ENCODE data around the gene RIPPLY2.
"Not testable (repeated sequence)": the region's sequence is repeated elsewhere in the genome, so short reads cannot be mapped to it uniquely, and the experiment has no call there.

RIPPLY2 gene

GRCh38 chr6:83860359-83860755 is 7.2 kb downstream of the RIPPLY2 start:
- no peak for DNase-seq (ENCODE audit: low read depth in 2 of 2)

- no peak for DNase-seq (ENCODE audit: low read depth in 2 of 2)
Observed at GRCh38 chr6:83860782-83861495, 7.8 kb downstream of the RIPPLY2 start.

- no peak for DNase-seq (ENCODE audit: low read depth in 2 of 2)
Observed at GRCh38 chr6:83862776-83863471, 9.8 kb downstream of the RIPPLY2 start.

GRCh38 chr6:83867043-83867442 is 13.9 kb downstream of the RIPPLY2 start:
- DNase-seq (ENCODE audit: low read depth in 2 of 2) = no peak

- peak in 1 of 2 donors; percentile 0 for DNase-seq (ENCODE audit: low read depth in 2 of 2)
Observed at GRCh38 chr6:83867527-83868161, 14.5 kb downstream of the RIPPLY2 start.

- no peak for DNase-seq (ENCODE audit: low read depth in 2 of 2)
Observed at GRCh38 chr6:83868639-83869038, 15.5 kb downstream of the RIPPLY2 start.

GRCh38 chr6:83870649-83871048 is 17.5 kb downstream of the RIPPLY2 start:
- no peak for DNase-seq (ENCODE audit: low read depth in 2 of 2)

DNA sequence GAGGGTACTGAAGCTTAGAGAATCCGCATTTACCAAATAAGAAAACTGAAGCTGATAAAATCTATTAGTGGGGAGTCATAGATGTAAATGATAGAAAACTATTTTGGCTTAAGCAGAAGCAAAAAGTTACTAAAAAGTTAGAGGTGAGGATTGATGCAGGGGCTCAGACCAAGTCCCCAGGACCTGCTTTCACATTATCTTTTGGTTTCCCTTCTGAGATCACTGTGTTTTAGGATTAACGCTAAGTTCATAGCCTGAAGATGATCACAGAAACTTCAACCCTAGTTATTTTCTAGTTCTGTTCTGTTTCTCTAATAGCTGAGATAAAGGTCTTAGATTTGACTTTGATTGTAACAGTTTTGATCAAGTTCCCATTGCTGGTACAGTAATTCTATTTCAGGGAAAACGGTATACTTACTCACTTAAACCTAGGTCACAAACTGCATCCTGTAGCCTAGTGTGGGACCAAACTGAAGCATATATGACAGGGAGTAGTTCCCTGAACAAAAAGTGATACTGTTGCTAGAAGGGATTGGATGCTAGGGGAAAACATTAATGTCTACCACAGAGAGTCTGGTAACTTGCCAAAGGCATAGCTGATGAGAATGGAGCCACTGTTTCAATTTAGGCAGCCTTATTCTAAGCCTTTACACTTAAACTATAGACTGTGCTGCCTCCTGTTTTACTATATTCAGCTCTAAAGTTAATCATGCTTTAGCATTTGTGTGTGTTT is 19.4 kb downstream of the RIPPLY2 start:
- no peak for DNase-seq (ENCODE audit: low read depth in 2 of 2)

DNA sequence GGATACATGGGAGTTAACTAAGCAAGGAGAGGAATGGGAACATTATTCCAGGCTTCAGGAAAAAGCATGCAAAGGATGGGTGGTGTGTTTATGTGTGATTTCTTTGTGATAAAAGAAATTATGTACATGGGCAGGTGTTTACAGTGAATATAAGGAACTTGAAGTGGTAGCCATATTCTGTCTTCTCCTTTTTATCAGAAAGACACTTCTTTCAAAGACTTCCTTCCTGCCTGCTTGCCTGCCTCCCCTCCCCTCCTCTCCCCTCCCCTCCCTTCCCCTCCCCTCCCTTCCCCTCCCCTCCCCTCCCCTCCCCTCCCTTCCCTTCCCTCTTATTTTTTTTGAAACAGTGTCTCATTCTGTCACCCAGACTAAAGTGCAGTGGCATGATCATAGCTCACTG is 20.7 kb downstream of the RIPPLY2 start:
- no peak for DNase-seq (ENCODE audit: low read depth in 2 of 2)

DNA sequence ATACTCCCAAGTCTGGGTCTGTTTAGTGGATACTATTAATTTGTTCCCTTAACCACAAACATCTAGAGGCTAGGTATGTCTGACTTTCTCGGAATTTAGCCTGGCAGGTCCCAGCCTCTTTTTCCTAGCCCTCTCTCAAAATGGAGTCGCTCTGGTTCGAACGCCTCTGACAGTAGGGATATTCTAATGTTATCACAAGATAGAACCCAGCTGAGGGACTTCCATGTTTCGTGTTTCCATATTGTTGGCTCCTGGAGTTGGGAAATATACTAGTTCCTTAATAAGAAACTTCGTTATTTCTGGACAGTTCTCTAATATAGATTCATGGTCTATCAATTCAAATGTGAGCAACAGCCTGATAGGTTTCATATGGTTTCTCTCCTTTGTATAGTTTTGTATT is 22.7 kb downstream of the RIPPLY2 start:
- no peak for DNase-seq (ENCODE audit: low read depth in 2 of 2)

DNA sequence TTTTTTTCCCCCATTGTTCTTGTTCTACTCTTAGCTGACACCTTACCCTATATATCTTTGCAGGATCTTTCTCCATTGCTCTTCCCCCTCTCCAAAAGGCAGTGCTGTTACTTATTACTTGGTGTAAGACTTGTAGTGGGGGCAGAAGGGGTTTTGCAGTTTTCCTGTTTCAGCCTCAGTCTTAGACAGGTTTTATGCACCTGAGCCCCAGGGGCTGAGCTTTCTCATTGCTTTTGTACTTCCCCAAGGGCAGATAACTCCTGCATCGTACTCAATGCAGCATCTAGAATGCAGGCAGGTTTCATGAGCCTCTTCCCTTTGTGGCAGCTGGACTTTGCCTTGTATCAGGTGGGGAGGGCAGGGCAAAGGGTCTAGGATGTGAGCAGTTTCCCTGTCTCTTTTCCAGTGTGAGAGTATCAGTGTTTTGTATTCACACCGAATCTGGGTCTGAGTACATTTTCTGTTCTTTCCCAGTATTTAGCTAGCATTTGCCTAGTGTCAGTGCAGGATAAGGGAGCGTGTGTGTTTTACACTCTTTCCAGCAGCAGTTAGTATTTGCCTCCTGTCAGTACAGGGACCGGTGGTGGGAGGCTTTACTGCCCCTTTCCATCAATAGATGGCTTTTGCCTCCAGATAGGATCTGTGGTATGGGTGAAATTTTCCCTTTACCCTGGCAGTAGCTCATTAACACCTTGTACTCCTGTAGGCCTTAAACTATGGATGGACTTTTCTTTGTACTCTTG is 25.9 kb downstream of the RIPPLY2 start:
- no peak for DNase-seq (ENCODE audit: low read depth in 2 of 2)

DNA sequence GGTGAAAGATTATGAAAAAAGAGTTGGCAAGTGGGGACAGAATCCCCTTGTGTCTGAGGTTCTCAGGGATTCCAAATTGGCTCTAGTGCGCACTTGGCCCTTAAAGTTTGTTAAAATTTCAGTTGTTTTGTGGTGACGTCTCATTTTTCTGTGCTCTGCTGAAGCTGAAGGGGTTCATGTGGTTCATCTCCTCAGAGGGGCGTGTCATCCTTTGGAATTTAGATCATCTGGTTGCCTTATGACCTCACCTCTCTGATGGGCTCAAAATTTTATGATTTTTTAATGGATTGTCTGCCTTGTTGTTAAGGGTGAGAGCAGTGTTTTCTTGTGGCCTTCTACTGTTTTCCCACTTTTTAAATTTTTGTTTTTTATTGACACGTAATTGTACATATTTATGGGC is 26.6 kb downstream of the RIPPLY2 start:
- no peak for DNase-seq (ENCODE audit: low read depth in 2 of 2)

DNA sequence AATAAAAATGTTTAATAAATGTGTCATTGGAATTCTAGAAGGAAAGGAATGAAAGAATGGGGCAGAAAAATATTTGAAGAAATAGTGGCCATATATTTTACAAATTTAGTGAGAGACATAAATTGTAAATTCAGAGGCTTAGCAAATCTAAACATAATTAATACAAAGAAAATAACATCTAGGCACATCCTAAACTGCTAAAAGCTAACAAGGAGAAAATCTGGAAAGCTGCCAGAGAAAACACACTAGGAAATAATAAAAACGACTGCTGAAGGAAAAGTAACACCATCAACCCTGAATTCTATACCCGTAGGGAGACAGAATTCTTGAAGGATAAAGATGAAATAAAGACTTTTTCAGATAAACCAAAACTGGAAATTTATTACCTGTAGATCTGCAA is 30.1 kb downstream of the RIPPLY2 start:
- DNase-seq (ENCODE audit: low read depth in 2 of 2) = no peak

GRCh38 chr6:83884523-83884922 is 31.4 kb downstream of the RIPPLY2 start:
- DNase-seq (ENCODE audit: low read depth in 2 of 2) = no peak

DNA sequence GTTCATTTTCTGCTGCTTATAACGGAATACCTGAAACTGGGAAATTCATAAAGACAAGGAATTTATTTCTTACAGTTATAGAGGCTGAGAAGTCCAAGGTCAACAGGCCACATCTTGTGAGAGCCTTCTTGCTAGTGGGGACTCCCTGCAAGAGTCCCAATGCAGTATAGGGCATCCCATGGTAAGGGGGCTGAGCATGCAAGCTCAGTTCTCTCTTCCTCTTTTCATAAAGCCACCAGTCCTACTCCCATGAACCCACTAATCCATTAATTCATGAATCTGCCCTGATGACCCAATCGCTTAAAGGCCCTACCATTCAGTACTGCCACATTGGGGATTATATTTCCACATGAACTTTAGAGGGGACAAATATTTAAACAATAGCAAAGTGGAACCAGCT is 32.8 kb downstream of the RIPPLY2 start:
- DNase-seq (ENCODE audit: low read depth in 2 of 2) = no peak

DNA sequence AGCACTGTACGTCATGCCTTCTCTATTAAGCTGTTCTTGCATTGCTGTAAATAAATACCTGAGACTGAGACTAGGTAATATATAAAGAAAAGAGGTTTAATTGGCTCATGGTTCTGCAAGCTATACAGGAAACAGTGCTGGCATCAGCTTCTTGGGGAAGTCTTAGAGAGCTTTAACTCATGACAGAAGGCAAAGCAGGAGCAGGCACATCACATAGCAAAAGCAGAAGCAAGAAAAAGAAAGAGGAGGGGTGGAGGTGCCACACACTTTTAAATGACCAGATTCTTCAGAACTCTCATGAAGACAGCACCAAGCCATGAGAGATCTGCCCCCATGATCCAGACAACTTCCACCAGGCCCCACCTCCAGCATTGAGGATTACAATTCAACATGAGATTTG is 36.5 kb downstream of the RIPPLY2 start:
- DNase-seq (ENCODE audit: low read depth in 2 of 2) = no peak

DNA sequence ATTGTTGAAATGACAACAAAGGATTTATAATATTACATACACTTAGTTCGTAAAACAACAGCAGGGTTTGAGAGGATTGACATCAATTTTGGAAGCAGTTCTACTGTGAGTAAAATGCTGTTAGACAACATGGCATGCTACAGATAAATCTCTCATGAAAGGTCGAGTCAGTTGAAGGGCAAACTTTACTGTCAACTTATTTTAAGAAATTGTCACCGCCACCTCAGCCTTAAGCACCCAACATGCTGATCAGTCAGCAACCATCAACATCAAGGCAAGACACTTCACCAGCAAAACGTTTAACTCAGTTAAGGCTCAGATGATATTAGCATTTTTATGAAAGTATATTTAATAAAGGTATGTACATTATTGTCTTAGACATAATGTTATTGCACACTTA is 37.4 kb downstream of the RIPPLY2 start:
- DNase-seq (ENCODE audit: low read depth in 2 of 2) = no peak

- DNase-seq (ENCODE audit: low read depth in 2 of 2) = no peak
Observed at GRCh38 chr6:83891586-83891985, 38.4 kb downstream of the RIPPLY2 start.

- DNase-seq (ENCODE audit: low read depth in 2 of 2) = no peak
Observed at GRCh38 chr6:83893024-83893423, 39.9 kb downstream of the RIPPLY2 start.

DNA sequence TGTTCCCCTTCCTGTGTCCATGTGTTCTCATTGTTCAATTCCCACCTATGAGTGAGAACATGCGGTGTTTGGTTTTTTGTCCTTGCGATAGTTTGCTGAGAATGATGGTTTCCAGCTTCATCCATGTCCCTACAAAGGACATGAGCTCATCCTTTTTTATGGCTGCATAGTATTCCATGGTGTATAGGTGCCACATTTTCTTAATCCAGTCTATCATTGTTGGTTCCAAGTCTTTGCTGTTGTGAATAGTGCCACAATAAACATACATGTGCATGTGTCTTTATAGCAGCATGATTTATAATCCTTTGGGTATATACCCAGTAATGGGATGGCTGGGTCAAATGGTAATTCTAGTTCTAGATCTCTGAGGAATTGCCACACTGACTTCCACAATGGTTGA is 43.9 kb downstream of the RIPPLY2 start:
- not testable (repeated sequence) for DNase-seq (ENCODE audit: low read depth in 2 of 2)

DNA sequence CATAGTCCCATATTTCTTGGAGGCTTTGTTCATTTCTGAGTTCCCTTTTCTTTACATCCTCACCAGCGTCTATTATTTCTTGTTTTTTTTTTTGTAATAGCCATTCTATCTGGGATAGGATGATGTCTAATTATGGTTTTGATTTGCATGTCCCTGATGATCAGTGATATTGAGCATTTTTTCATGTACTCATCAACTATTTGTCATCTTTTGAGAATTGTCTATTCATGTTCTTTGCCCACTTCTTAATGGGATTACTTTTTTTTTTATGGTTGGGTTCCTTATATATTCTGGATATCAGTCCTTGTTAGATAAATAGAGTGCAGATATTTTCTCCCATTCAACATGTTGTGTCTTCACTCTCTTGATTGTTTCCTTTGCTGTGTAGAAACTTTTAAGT is 48.5 kb downstream of the RIPPLY2 start:
- DNase-seq (ENCODE audit: low read depth in 2 of 2) = no peak

DNA sequence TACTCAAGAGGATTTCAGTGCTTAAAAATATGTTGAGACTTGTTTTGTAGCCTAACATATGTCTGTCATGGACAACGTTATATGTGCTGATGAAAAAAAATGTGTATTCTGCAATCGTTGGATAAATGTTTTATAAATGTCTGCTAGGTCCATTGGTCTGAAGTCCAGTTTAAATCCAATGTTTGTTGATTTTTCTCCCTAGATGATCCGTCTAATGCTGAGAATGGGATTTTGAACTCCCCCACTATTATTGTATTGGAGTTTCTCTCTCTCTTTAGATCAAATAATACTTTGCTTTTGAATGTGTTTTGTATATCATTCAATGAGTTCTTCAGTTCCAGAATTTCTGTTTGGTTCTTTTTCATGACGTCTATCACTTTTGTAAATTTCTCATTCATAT is 51.2 kb downstream of the RIPPLY2 start:
- no peak for DNase-seq (ENCODE audit: low read depth in 2 of 2)

Data from stimulated activated CD8-positive, alpha-beta memory T cell treated with anti-CD3 and anti-CD28 coated beads, Interleukin-2, amount 100 ng/mL, for 48 hours (primary cell).